ENCODE measurements around the gene OTOP2. TPM values are rescaled to one million over a fixed set of nuclear protein-coding genes. Genes with fewer than 3 reads are reported as not detected.

Gene OTOP2
- total RNA-seq, 4 donors from 2014 or later, result not detected

GRCh38 chr17:74921769-74922168, 2.3 kb upstream of the OTOP2 start:
- peaks cover 21% of the 10 kb centered on the region for H3K27me3 ChIP-seq
- 83 to 100% methylated on average over 1 of the region's 2 CpGs for WGBS, 2 donors
- DNase-seq, result no peak
- peaks cover 13 to 21% of the 10 kb centered on the region in 2 donors for H3K4me1 ChIP-seq
- H3K4me3 ChIP-seq (replicated peaks in 1 of 3), result no peak overlapping the region
- no peaks in the 10 kb centered on the region for H3K36me3 ChIP-seq
- TF ChIP-seq POLR2A (IDR thresholded peaks at IDR 0.05) (no peak), CTCF (IDR thresholded peaks at IDR 0.05) (no peak)
- H3K27ac ChIP-seq, result no peak overlapping the region
- H3K9me3 ChIP-seq, result no peaks in the 10 kb centered on the region
- intact Hi-C loops (cut with DNase I), result no loop called here

GRCh38 chr17:74922172-74922571, 1.9 kb upstream of the OTOP2 start:
- 54 to 65% methylated on average over 6 of the region's 6 CpGs for WGBS, 2 donors
- Histone ChIP-seq H3K9me3 (no peaks in the 10 kb centered on the region), H3K27ac (no peak overlapping the region), H3K36me3 (no peaks in the 10 kb centered on the region), H3K4me3 (replicated peaks in 1 of 3) (no peak overlapping the region), H3K4me1 (peaks cover 13 to 21% of the 10 kb centered on the region in 2 donors), H3K27me3 (peaks cover 21% of the 10 kb centered on the region)
- TF ChIP-seq POLR2A (IDR thresholded peaks at IDR 0.05) (no peak), CTCF (IDR thresholded peaks at IDR 0.05) (no peak)
- DNase-seq, result no peak
- intact Hi-C loops (cut with DNase I), result no loop called here

- peak in 1 of 2 donors; percentile 23 for DNase-seq
- H3K27me3 ChIP-seq, result peaks cover 21% of the 10 kb centered on the region
- 11 to 30% methylated on average over 8 to 25 of the region's 57 CpGs for WGBS, 2 donors
- H3K4me1 ChIP-seq, result peaks cover 13 to 21% of the 10 kb centered on the region in 2 donors
- no peak for TF ChIP-seq CTCF (IDR thresholded peaks at IDR 0.05)
- intact Hi-C loops (cut with DNase I), result no loop called here
- no peaks in the 10 kb centered on the region for H3K36me3 ChIP-seq
- peak within 1 kb of the TSS in 1 of 3 donors; percentile 21 for H3K4me3 ChIP-seq (replicated peaks in 1 of 3)
- no peaks in the 10 kb centered on the region for H3K9me3 ChIP-seq
- H3K27ac ChIP-seq, result no peak within 1 kb of the TSS
These were observed 1.2 kb upstream of the OTOP2 start, which contains the start of gene USH1G for GRCh38 chr17:74922694-74923537. Gene USH1G, minus strand, starts transcription at chr17:74923255. Its CDS starts 182 bp downstream, at chr17:74923073.

GRCh38 chr17:74923538-74924249, 379 bp upstream of the OTOP2 start:
- H3K36me3 ChIP-seq, result no peaks in the 10 kb centered on the region
- TF ChIP-seq POLR2A (IDR thresholded peaks at IDR 0.05), result no peak
- peak; percentile 21 to 85 (median 52) for TF ChIP-seq CTCF (IDR thresholded peaks at IDR 0.05)
- intact Hi-C loops (cut with DNase I), result no loop called here
- H3K9me3 ChIP-seq, result no peaks in the 10 kb centered on the region
- WGBS, 2 donors, result 3 to 5% methylated on average over 3 to 27 of the region's 59 CpGs
- H3K4me1 ChIP-seq, result peaks cover 13 to 21% of the 10 kb centered on the region in 2 donors
- peak; percentile 57 to 65 for DNase-seq
- H3K4me3 ChIP-seq (replicated peaks in 1 of 3), result peak overlapping the region in 1 of 3 donors; percentile 21
- H3K27ac ChIP-seq, result no peak overlapping the region
- H3K27me3 ChIP-seq, result peaks cover 21% of the 10 kb centered on the region

GRCh38 chr17:74925242-74925641, 1.2 kb downstream of the OTOP2 start:
- peaks cover 21% of the 10 kb centered on the region for H3K27me3 ChIP-seq
- H3K9me3 ChIP-seq, result no peaks in the 10 kb centered on the region
- H3K4me1 ChIP-seq, result peaks cover 13 to 21% of the 10 kb centered on the region in 2 donors
- WGBS, 2 donors, result 63 to 67% methylated on average over 3 of the region's 3 CpGs
- DNase-seq, result no peak
- TF ChIP-seq POLR2A (IDR thresholded peaks at IDR 0.05) (no peak), CTCF (IDR thresholded peaks at IDR 0.05) (no peak)
- H3K36me3 ChIP-seq, result no peaks in the 10 kb centered on the region
- H3K4me3 ChIP-seq (replicated peaks in 1 of 3), result no peak overlapping the region
- intact Hi-C loops (cut with DNase I), result no loop called here
- H3K27ac ChIP-seq, result no peak overlapping the region

Data from thyroid gland (tissue), 4 donors.